Osteoblast (primary cell): Measurements from ENCODE around the gene PTGES3. TPM values are rescaled to one million over a fixed set of nuclear protein-coding genes. Genes with fewer than 3 reads are reported as not detected.
"Not testable (repeated sequence)": the region's sequence is repeated elsewhere in the genome, so short reads cannot be mapped to it uniquely, and the experiment has no call there.

Source experiments
- DNase-seq: peaks from one replicate; pipeline ENCODE4 v3.0.0; 2011; ENCODE audit warnings: low spot score, mixed read lengths; ENCODE audit not compliant: insufficient read length; ENCODE audit errors: missing footprints
- H2AFZ ChIP-seq: 2 replicates; pipeline ENCODE4 v1.6.0; 2011; ENCODE audit warnings: mild to moderate bottlenecking, low read length
- H3K27ac ChIP-seq: 2 replicates; pipeline ENCODE4 v1.5.1; 2011; ENCODE audit warnings: mild to moderate bottlenecking, low read depth, low read length, moderate library complexity
- H3K27me3 ChIP-seq: 2 replicates; pipeline ENCODE4 v1.6.0; 2012; ENCODE audit warnings: mild to moderate bottlenecking, control low read depth, inconsistent platforms, low read length, moderate library complexity; ENCODE audit not compliant: insufficient read depth
- H3K36me3 ChIP-seq: 2 replicates; pipeline ENCODE4 v1.5.1; 2011; ENCODE audit warnings: mild to moderate bottlenecking, low read length, control low read depth, moderate library complexity; ENCODE audit not compliant: insufficient read depth
- H3K4me1 ChIP-seq: 2 replicates; pipeline ENCODE4 v1.5.1; 2011; ENCODE audit warnings: mild to moderate bottlenecking, low read length, control low read depth, moderate library complexity; ENCODE audit not compliant: insufficient read depth
- H3K4me2 ChIP-seq: 2 replicates; pipeline ENCODE4 v1.6.0; 2011; ENCODE audit warnings: mild to moderate bottlenecking, low read length; ENCODE audit not compliant: insufficient read depth
- H3K4me3 ChIP-seq: fragments of 200-600 bp; sonication (generic); 3 replicates; pipeline ENCODE4 v1.5.1; 2012; ENCODE audit warnings: mild to moderate bottlenecking, low read length, inconsistent platforms; ENCODE audit not compliant: insufficient read depth
- H3K79me2 ChIP-seq: 2 replicates; pipeline ENCODE4 v1.6.0; 2012; ENCODE audit warnings: mild to moderate bottlenecking, low read length, control low read depth, inconsistent platforms; ENCODE audit not compliant: insufficient read depth
- H3K9me3 ChIP-seq: 2 replicates; pipeline ENCODE4 v1.5.1; 2011; ENCODE audit warnings: low read depth, low read length, control low read depth
- H4K20me1 ChIP-seq: 2 replicates; pipeline ENCODE4 v1.6.0; 2012; ENCODE audit warnings: mild to moderate bottlenecking, low read length, control low read depth; ENCODE audit not compliant: insufficient read depth
- total RNA-seq: library from RNA; depleted of rRNA; stranded (reverse); fragments of >200 nt; gene quantifications from 2 replicates; pipeline ENCODE4 v1.2.3, GENCODE V29; 2012
- TF ChIP-seq, protein P1 (sequence below): IDR thresholded peaks from 2 replicates; pipeline ENCODE4 v1.5.1; 2011; ENCODE audit warnings: mild to moderate bottlenecking, low read depth, low read length, moderate library complexity; ENCODE audit errors: extremely low read depth

Gene PTGES3
- total RNA-seq, 1 donor, result 63.0 TPM

DNA sequence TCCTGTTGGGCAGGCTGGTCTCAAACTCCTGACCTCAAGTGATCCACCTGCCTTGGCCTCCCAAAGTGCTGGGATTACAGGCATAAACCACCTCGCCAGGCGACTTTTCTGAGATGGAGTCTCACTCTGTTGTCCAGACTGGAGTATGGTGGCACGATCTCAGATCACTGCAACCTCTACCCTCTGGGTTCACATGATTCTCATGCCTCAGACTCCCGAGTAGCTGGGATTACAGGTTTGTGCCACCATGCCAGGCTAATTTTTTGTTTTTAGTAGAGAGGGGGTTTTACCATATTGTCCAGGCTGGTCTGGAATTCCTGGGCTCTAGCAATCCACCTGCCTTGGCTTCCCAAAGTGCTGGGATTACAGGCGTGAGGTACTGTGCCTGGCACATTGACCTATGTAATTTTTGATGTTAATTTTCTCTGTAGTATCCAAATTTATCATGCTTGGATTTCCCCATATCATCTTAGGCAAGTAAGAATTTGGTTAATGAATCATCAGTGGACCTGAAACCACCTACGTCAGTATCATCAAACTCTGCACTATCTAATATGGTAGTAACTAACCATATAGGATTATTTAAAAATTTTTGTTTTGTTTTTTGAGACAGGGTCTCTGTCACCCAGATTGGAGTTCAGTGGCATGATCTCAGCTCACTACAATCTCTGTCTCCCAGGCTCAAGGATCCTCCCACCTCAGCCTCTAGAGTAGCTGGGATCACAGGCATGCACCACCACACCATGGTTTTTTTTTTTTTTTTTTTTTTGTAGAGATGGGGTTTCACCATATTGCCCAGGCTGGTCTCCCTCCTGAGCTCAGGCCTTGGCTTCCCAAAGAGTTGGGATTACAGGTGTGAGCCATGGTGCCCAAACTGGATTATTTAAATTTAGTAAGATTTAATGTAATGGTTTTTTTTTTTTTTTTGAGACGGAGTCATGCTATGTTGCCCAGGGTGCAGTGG, 30.4 kb downstream of the PTGES3 start:
- Histone ChIP-seq H3K4me3 (no peak overlapping the region), H3K27me3 (no peaks in the 10 kb centered on the region), H4K20me1 (no peaks in the 10 kb centered on the region), H3K4me1 (no peaks in the 10 kb centered on the region), H3K9me3 (no peaks in the 10 kb centered on the region), H2AFZ (no peak overlapping the region), H3K79me2 (no peaks in the 10 kb centered on the region), H3K36me3 (no peaks in the 10 kb centered on the region), H3K4me2 (no peak overlapping the region), H3K27ac (no peak overlapping the region)
- TF ChIP-seq, protein P1, sequence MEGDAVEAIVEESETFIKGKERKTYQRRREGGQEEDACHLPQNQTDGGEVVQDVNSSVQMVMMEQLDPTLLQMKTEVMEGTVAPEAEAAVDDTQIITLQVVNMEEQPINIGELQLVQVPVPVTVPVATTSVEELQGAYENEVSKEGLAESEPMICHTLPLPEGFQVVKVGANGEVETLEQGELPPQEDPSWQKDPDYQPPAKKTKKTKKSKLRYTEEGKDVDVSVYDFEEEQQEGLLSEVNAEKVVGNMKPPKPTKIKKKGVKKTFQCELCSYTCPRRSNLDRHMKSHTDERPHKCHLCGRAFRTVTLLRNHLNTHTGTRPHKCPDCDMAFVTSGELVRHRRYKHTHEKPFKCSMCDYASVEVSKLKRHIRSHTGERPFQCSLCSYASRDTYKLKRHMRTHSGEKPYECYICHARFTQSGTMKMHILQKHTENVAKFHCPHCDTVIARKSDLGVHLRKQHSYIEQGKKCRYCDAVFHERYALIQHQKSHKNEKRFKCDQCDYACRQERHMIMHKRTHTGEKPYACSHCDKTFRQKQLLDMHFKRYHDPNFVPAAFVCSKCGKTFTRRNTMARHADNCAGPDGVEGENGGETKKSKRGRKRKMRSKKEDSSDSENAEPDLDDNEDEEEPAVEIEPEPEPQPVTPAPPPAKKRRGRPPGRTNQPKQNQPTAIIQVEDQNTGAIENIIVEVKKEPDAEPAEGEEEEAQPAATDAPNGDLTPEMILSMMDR, result no peak
- DNase-seq, result no peak

DNA sequence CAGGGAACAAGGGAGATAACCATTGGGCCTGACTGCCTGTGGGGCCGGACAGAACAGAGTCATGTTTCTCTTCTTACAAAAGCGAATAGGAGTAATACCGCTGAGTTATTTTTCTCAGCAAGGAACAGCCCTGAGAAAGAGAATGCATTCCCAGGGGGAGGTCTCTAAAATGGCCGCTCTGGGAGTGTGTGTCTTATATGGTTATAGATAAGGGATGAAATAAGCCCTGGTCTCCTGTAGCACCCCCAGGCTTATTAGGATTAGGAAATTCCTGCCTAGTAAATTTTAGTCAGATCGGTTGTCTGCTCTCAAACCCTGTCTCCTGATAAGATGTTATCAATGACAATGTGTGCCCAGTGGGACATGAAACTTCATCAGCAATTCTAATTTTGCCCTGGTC, 34.3 kb downstream of the PTGES3 start:
- DNase-seq, H3K79me2 ChIP-seq, H3K36me3 ChIP-seq, H3K4me3 ChIP-seq, H4K20me1 ChIP-seq, H3K27ac ChIP-seq, H2AFZ ChIP-seq, H3K4me2 ChIP-seq, H3K4me1 ChIP-seq, H3K9me3 ChIP-seq, H3K27me3 ChIP-seq: not testable (repeated sequence)

GRCh38 chr12:56648023-56648422, 40.1 kb downstream of the PTGES3 start:
- Histone ChIP-seq H4K20me1 (peaks cover 26% of the 10 kb centered on the region), H3K4me1 (peaks cover 15% of the 10 kb centered on the region), H3K36me3 (peaks cover 20% of the 10 kb centered on the region), H3K79me2 (peaks cover 29% of the 10 kb centered on the region)
- H2AFZ ChIP-seq, H3K9me3 ChIP-seq, DNase-seq, H3K27ac ChIP-seq, H3K27me3 ChIP-seq, H3K4me3 ChIP-seq, H3K4me2 ChIP-seq: not testable (repeated sequence)

DNA sequence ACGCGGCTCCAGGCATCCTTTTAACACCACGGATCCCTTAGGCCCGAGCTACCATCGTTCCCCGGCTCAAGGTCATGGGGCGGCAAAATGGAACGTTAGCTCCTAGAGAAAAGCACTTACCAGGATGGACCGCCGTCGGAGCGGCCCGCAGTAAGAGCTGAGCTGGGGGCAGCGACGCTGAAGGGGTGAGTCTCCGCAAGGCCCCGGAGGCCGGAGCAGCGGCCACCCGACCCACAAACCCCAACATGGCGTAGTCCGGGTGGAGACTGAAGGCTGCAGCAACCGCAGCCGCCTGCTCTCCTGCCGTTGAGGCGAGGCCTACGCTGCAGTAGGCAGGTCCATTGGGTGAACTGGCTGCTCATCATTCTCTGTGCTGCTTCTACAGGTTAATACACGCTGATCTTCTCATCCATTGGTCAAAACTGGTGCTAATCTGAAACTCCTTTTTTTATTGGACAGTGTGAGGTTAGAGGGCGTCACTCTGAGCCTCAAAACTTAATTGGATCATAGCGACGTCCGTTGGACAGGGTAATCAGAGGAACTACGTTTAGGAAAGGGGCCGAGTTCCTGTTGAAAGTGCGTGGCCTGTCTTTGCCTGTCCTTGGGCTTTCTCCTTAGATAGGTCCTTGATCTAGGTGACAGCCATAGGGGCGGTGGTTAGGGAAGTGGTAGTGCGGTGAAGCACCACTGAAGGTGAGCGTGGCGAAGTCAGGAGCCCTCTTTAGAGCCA, 42.2 kb downstream of the PTGES3 start, which contains the start of gene ATP5F1B:
TSS of gene ATP5F1B (minus strand) at position 268 of the 730 bp plus-strand sequence. CDS start at position 247, 21 bp downstream.
- H3K27me3 ChIP-seq, result no peaks in the 10 kb centered on the region
- peaks cover 43% of the 10 kb centered on the region for H3K79me2 ChIP-seq
- peak within 1 kb of the TSS; percentile 95 for H3K4me3 ChIP-seq
- DNase-seq, result peak; percentile 98
- peaks cover 41% of the 10 kb centered on the region for H3K36me3 ChIP-seq
- H3K9me3 ChIP-seq, result no peaks in the 10 kb centered on the region
- peaks cover 26% of the 10 kb centered on the region for H4K20me1 ChIP-seq
- H3K27ac ChIP-seq, result peak within 1 kb of the TSS; percentile 90
- H2AFZ ChIP-seq, result peak within 1 kb of the TSS; percentile 84
- TF ChIP-seq, protein P1, result no peak
- peak within 1 kb of the TSS; percentile 100 for H3K4me2 ChIP-seq
- H3K4me1 ChIP-seq, result peaks cover 15% of the 10 kb centered on the region
